Heart left ventricle (tissue), 16 donors: ENCODE measurements around the gene USP48. TPM values are rescaled to one million over a fixed set of nuclear protein-coding genes. Genes with fewer than 3 reads are reported as not detected.

ENCODE experiments used
- ATAC-seq, 4 donors: fragments of 200-7000 bp; cut with Tn5 transposase; one replicate each; pipeline ENCODE4 v1.9.1; 2020 to 2022; ENCODE audit warnings: moderate library complexity in 4 of 4, mild to moderate bottlenecking in 3 of 4, moderate number of reproducible peaks in 1 of 4
- DNase-seq, 5 donors: peaks; one replicate each; pipeline ENCODE4 v3.0.0-alpha.2; 2020
- H3K27ac ChIP-seq, 12 donors: fragments of 200-600 bp; sonication (generic) in 4 of 12; one replicate each; pipeline versions ENCODE4 v1.5.0 to v1.8.0; 2016 to 2022; ENCODE audit warnings: mild to moderate bottlenecking in 2 of 12
- H3K27me3 ChIP-seq, 9 donors: fragments of 200-600 bp; sonication (generic) in 2 of 9; one replicate each; pipeline versions ENCODE4 v1.5.1 to v1.8.0; 2016 to 2022; ENCODE audit warnings: mild to moderate bottlenecking in 3 of 9
- H3K36me3 ChIP-seq, 9 donors: fragments of 200-600 bp; sonication (generic) in 2 of 9; one replicate each; pipeline versions ENCODE4 v1.5.0 to v1.8.0; 2018 to 2022; ENCODE audit warnings: mild to moderate bottlenecking in 2 of 9
- H3K4me1 ChIP-seq, 12 donors: fragments of 200-600 bp; sonication (generic) in 4 of 12; one replicate each; pipeline versions ENCODE4 v1.5.0 to v1.8.0; 2016 to 2022; ENCODE audit warnings: mild to moderate bottlenecking in 3 of 12
- H3K4me3 ChIP-seq, 12 donors: fragments of 200-600 bp; sonication (generic) in 4 of 12; one replicate each; pipeline versions ENCODE4 v1.5.0 to v1.8.0; 2017 to 2022; ENCODE audit warnings: mild to moderate bottlenecking in 9 of 12, moderate library complexity in 4 of 12
- H3K9me3 ChIP-seq, 12 donors: fragments of 200-600 bp; sonication (generic) in 4 of 12; one replicate each; pipeline versions ENCODE4 v1.5.0 to v1.8.0; 2016 to 2022; ENCODE audit warnings: mild to moderate bottlenecking in 1 of 12
- POLR2A ChIP-seq, 2 donors: fragments of 450-650 bp; IDR thresholded peaks; one replicate each; pipeline ENCODE4 v1.6.1; 2017; ENCODE audit warnings: antibody characterized with exemption in 2 of 2, mild to moderate bottlenecking in 2 of 2, moderate library complexity in 2 of 2
- WGBS, 4 donors: extraction: QIAGEN DNeasy Blood & Tissue Kit in 2 of 4; methylation state at CpG; one replicate each; pipeline versions ENCODE4 v1.1.5 to v1.1.7; 2013 to 2018; 5-methylcytosine and 5-hydroxymethylcytosine counted together
- intact Hi-C, 10 donors: fragments of 100-400 bp; cut with DNase I; formaldehyde crosslinking; loops; one replicate each; pipeline versions ENCODE4 v1.11.1 to v1.14.2; 2022
- polyA plus RNA-seq, 2 donors: library from polyadenylated mRNA; stranded (reverse); fragments of 200-250 nt; gene quantifications; one replicate each; pipeline ENCODE4 v1.2.3, GENCODE V29; 2013
- total RNA-seq, 9 donors: library from RNA; depleted of rRNA in 2 of 9; stranded (reverse); fragments of >200 nt in 2 of 9; fragmentation: NEBNext Ultra II Directional in 3 of 9; extraction: Animal tissue kit (Norgen Biotek cat#: 25700) in 3 of 9; gene quantifications; one replicate each; pipeline versions ENCODE4 v1.1.0 to v1.2.4, GENCODE V29; 2016 to 2023
- TF ChIP-seq, protein P1 (sequence below), 12 donors: fragments of 200-600 bp; sonication (generic) in 4 of 12; IDR thresholded peaks; one replicate each; pipeline versions ENCODE4 v1.5.0 to v1.8.0; 2018 to 2022; ENCODE audit warnings: antibody characterized with exemption in 12 of 12, mild to moderate bottlenecking in 5 of 12
- donor health status: ischemic (EF 13 %, LVEDD 7.1; RV severe dilation, severe dysfunction).
- donor health status: healthy with polysubstance abuse.
- donor health status: DM: no; HTN: yes; CAD: no.
- donor health status: DM: no; HTN: no; CAD: no.
- donor health status: ischemic (EF 25% LVEDD 6.9; RV normal size, moderate dysfunction).
- donor health status: ischemic (EF 25% LVEDD 5.7; RV mildly dilated, moderate dysfunction).
- donor health status: healthy.
- donor health status: DM: yes; HTN: yes; CAD: no.
- donor health status: ischemic (EF 35%, LVEDD 5.7; RV mildly dilated, moderate dysfunction).
- donor health status: nonischemic (EF 11% LVEDD 7.7; RV severe dilation, severe dysfunction).
- donor health status: DM: yes; HTN: yes; CAD: no.
- donor health status: PGD.
- donor health status: ischemic (EF 29% LVEDD 5.4; RV normal size, mild dysfunction).
- donor health status: nonischemic (EF 23%, LVEDD 6.1; RV moderate dilation, normal function).

The USP48 gene
- total and polyA plus RNA-seq, 11 donors, result 17.3 to 45.5 (median 38.8) TPM

DNA sequence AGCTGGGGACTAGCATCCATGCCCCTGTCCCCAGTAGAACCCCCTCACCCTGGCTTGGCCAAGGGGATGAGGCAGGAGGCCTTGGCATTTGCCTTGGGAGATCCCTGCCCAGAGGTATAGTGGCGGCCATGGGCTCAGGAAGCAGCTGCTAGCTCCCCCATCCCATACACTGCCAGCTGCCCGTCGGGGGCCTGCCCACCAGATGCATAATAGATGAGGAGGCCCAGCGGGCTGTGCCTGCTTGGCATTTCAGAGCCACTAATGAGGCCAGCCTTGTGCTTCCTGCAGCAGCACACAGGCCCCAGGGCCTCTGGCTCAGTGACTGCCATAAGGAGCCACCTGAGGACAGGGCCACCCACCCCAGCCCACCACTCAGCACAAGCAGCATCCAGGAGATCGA, 137.4 kb downstream of the USP48 start:
- peaks cover 0 to 14% (median 2%) of the 10 kb centered on the region in 9 donors for H3K27me3 ChIP-seq
- TF ChIP-seq POLR2A (IDR thresholded peaks at IDR 0.05), result no peak
- TF ChIP-seq, protein P1, sequence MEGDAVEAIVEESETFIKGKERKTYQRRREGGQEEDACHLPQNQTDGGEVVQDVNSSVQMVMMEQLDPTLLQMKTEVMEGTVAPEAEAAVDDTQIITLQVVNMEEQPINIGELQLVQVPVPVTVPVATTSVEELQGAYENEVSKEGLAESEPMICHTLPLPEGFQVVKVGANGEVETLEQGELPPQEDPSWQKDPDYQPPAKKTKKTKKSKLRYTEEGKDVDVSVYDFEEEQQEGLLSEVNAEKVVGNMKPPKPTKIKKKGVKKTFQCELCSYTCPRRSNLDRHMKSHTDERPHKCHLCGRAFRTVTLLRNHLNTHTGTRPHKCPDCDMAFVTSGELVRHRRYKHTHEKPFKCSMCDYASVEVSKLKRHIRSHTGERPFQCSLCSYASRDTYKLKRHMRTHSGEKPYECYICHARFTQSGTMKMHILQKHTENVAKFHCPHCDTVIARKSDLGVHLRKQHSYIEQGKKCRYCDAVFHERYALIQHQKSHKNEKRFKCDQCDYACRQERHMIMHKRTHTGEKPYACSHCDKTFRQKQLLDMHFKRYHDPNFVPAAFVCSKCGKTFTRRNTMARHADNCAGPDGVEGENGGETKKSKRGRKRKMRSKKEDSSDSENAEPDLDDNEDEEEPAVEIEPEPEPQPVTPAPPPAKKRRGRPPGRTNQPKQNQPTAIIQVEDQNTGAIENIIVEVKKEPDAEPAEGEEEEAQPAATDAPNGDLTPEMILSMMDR (IDR thresholded peaks at IDR 0.05), result no peak
- DNase-seq, result no peak
- no peaks in the 10 kb centered on the region for H3K9me3 ChIP-seq
- 83 to 89% (median 87%) methylated on average over 5 of the region's 5 CpGs for WGBS, 4 donors
- H3K27ac ChIP-seq, result no peak overlapping the region
- ATAC-seq, result no peak
- H3K36me3 ChIP-seq, result no peaks in the 10 kb centered on the region
- intact Hi-C loops, result no loop called here
- no peak overlapping the region for H3K4me3 ChIP-seq
- H3K4me1 ChIP-seq, result peaks cover 0 to 11% (median 0%) of the 10 kb centered on the region in 12 donors

DNA sequence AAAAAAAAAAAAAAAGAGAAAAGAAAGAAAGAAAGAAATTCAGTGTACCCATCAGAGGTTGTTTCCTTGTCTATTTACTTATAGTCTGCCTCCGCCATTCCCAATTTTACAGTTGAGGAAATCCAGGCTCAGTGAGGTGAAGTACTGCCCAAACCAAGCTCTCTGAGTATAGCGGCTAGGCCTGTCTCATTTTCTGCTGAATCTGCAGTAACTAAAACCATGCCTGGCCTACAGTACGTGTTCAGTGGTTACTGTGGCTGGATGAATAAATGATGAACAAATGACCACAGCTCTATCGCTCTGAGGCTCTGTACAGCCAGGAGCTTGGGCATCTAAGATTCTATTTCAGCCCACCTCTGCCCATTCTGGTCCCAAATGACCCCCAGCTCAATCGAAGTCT, 138.0 kb downstream of the USP48 start:
- no peak overlapping the region for H3K4me3 ChIP-seq
- no peak for DNase-seq
- peaks cover 0 to 11% (median 0%) of the 10 kb centered on the region in 12 donors for H3K4me1 ChIP-seq
- peaks cover 0 to 16% (median 2%) of the 10 kb centered on the region in 9 donors for H3K27me3 ChIP-seq
- no peak overlapping the region for H3K27ac ChIP-seq
- intact Hi-C loops, result no loop called here
- 78 to 88% (median 85%) methylated on average over 5 of the region's 5 CpGs for WGBS, 4 donors
- H3K9me3 ChIP-seq, result no peaks in the 10 kb centered on the region
- TF ChIP-seq POLR2A (IDR thresholded peaks at IDR 0.05), result no peak
- TF ChIP-seq, protein P1 (IDR thresholded peaks at IDR 0.05), result no peak
- no peaks in the 10 kb centered on the region for H3K36me3 ChIP-seq
- ATAC-seq, result no peak

DNA sequence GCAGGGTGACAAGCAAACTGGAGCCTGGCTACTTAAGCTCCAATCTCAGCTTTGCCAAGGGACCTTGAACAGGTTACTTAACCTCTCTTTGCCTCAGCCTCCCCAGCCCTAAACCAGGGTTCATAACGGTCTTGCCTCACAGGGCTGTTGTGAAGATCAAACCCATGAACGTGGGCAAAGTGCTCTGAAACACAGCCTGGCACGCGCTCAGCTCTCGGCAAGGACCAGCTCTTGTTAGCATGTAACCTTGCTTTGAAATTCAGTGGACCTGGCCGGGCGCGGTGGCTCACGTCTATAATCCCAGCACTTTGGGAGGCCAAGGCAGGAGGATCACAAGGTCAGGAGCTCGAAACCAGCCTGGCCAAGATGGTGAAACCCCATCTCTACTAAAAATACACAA, 138.6 kb downstream of the USP48 start:
- TF ChIP-seq, protein P1 (IDR thresholded peaks at IDR 0.05), result no peak
- no peak for TF ChIP-seq POLR2A (IDR thresholded peaks at IDR 0.05)
- intact Hi-C loops, result no loop called here
- Histone ChIP-seq H3K4me1 (peaks cover 0 to 17% (median 0%) of the 10 kb centered on the region in 12 donors), H3K36me3 (no peaks in the 10 kb centered on the region), H3K4me3 (no peak overlapping the region), H3K27ac (no peak overlapping the region), H3K27me3 (peaks cover 0 to 16% (median 2%) of the 10 kb centered on the region in 9 donors), H3K9me3 (no peaks in the 10 kb centered on the region)
- no peak for ATAC-seq
- WGBS, 4 donors, result 89 to 94% (median 90%) methylated on average over 9 to 10 of the region's 10 CpGs
- DNase-seq, result no peak

DNA sequence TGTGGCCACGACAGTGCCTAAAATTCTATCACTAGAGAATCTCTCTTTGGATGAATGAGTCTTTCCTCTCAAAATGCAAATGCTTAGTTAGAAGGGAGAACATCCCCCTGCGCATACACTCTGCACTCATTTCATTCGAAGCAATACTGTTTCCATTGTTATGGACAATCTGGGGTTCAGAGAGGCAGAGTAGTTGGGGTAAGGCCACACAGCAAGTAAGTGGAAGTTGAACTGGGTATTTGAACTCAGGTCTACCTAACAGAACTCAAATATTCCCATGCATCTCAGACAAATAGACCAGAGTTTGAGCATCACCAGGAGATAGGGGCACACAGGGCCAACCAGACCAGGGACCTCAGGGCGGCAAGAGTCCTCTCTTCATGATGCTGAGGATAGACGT, 139.3 kb downstream of the USP48 start:
- ATAC-seq (no peak), DNase-seq (no peak)
- Histone ChIP-seq H3K36me3 (no peaks in the 10 kb centered on the region), H3K4me1 (peaks cover 0 to 24% (median 0%) of the 10 kb centered on the region in 12 donors), H3K27ac (no peak overlapping the region), H3K4me3 (no peak overlapping the region), H3K27me3 (peaks cover 0 to 16% (median 2%) of the 10 kb centered on the region in 9 donors), H3K9me3 (no peaks in the 10 kb centered on the region)
- 80 to 90% (median 88%) methylated on average over 5 of the region's 5 CpGs for WGBS, 4 donors
- intact Hi-C loops, result no loop called here
- TF ChIP-seq POLR2A (IDR thresholded peaks at IDR 0.05), result no peak
- TF ChIP-seq, protein P1 (IDR thresholded peaks at IDR 0.05), result no peak
